Aorta (tissue), 5 donors: ENCODE results near the gene MAN1B1. TPM values are rescaled to one million over a fixed set of nuclear protein-coding genes. Genes with fewer than 3 reads are reported as not detected.

Experiments used
- ATAC-seq: fragments of 200-7000 bp; cut with Tn5 transposase; one replicate; pipeline ENCODE4 v1.9.1; 2022; ENCODE audit warnings: moderate library complexity; ENCODE audit not compliant: low FRiP score
- DNase-seq, 2 donors: peaks; one replicate each; pipeline ENCODE4 v3.0.0-alpha.2; 2020
- H3K27ac ChIP-seq, 2 donors: one replicate each; pipeline ENCODE4 v1.5.1; 2013; ENCODE audit warnings: low read length in 2 of 2, mild to moderate bottlenecking in 2 of 2, moderate library complexity in 2 of 2, control low read depth in 1 of 2, inconsistent platforms in 1 of 2, low read depth in 1 of 2
- H3K27me3 ChIP-seq, 2 donors: one replicate each; pipeline ENCODE4 v1.6.1; 2013; ENCODE audit warnings: control low read depth in 1 of 2, low read length in 1 of 2, mild to moderate bottlenecking in 1 of 2, moderate library complexity in 1 of 2; ENCODE audit not compliant: insufficient read depth in 2 of 2, control insufficient read depth in 1 of 2
- H3K36me3 ChIP-seq, 2 donors: one replicate each; pipeline ENCODE4 v1.6.1; 2013; ENCODE audit warnings: control low read depth in 1 of 2, low read length in 1 of 2, mild to moderate bottlenecking in 1 of 2; ENCODE audit not compliant: insufficient read depth in 2 of 2, control insufficient read depth in 1 of 2
- H3K4me1 ChIP-seq, 2 donors: one replicate each; pipeline ENCODE4 v1.6.1; 2013; ENCODE audit warnings: low read length in 2 of 2, control low read depth in 1 of 2, mild to moderate bottlenecking in 1 of 2, moderate library complexity in 1 of 2; ENCODE audit not compliant: insufficient read depth in 2 of 2, control insufficient read depth in 1 of 2
- H3K4me3 ChIP-seq, 2 donors: one replicate each; pipeline ENCODE4 v1.5.1; 2013; ENCODE audit warnings: low read length in 2 of 2, control low read depth in 1 of 2, mild to moderate bottlenecking in 1 of 2
- H3K9me3 ChIP-seq: one replicate; pipeline ENCODE4 v1.6.1; 2013; ENCODE audit warnings: mild to moderate bottlenecking, low read length; ENCODE audit not compliant: control insufficient read depth
- WGBS, 2 donors: extraction: QIAGEN DNeasy Blood & Tissue Kit; methylation state at CpG; one replicate each; pipeline ENCODE4 v1.1.7; 2013; 5-methylcytosine and 5-hydroxymethylcytosine counted together
- intact Hi-C, 2 donors: fragments of 100-400 bp; cut with DNase I; formaldehyde crosslinking; loops; one replicate each; pipeline versions ENCODE4 v1.14.2 to v1.15.0; 2022
- polyA plus RNA-seq, 2 donors: library from polyadenylated mRNA; stranded (reverse); fragments of 200-250 nt; gene quantifications; one replicate each; pipeline ENCODE4 v1.2.3, GENCODE V29; 2013
- total RNA-seq, 2 donors: library from RNA; stranded (reverse); fragmentation: NEBNext Ultra II Directional; extraction: Animal tissue kit (Norgen Biotek cat#: 25700); gene quantifications; one replicate each; pipeline ENCODE4 v1.2.1, GENCODE V29; 2021
- donor health status: healthy with polysubstance abuse.
- donor health status: Bipolar disorder and iron deficiency.
- donor health status: DM: no; HTN: no; CAD: no.
- donor health status: DM: no; HTN: no; CAD: no.
- donor health status: DM: yes; HTN: yes; CAD: no.

MAN1B1 gene
- total and polyA plus RNA-seq, 4 donors: 21.2 to 104 (median 40.3) TPM

GRCh38 chr9:137111788-137112563 is 25.2 kb downstream of the MAN1B1 start:
- intact Hi-C loops: no loop called here
- WGBS, 2 donors: 90 to 92% methylated on average over 30 to 35 of the region's 35 CpGs
- ATAC-seq (no peak), DNase-seq (no peak)
- H3K27me3 ChIP-seq: no peaks in the 10 kb centered on the region
- H3K9me3 ChIP-seq: no peaks in the 10 kb centered on the region
- H3K4me1 ChIP-seq: no peaks in the 10 kb centered on the region
- H3K4me3 ChIP-seq: no peak overlapping the region
- H3K36me3 ChIP-seq: peaks cover 0 to 5% of the 10 kb centered on the region in 2 donors
- H3K27ac ChIP-seq: no peak overlapping the region

GRCh38 chr9:137112564-137113384 is 26.0 kb downstream of the MAN1B1 start:
- no peaks in the 10 kb centered on the region for H3K4me1 ChIP-seq
- no peaks in the 10 kb centered on the region for H3K9me3 ChIP-seq
- WGBS, 2 donors: 96 to 97% methylated on average over 41 to 42 of the region's 42 CpGs
- ATAC-seq: no peak
- DNase-seq: no peak
- intact Hi-C loops: no loop called here
- peaks cover 0 to 2% of the 10 kb centered on the region in 2 donors for H3K36me3 ChIP-seq
- H3K4me3 ChIP-seq: no peak overlapping the region
- H3K27me3 ChIP-seq: no peaks in the 10 kb centered on the region
- H3K27ac ChIP-seq: no peak overlapping the region

GRCh38 chr9:137113385-137114159 is 26.8 kb downstream of the MAN1B1 start:
- H3K4me3 ChIP-seq: peak overlapping the region; percentile 66 to 76
- ATAC-seq (no peak), DNase-seq (no peak)
- no peaks in the 10 kb centered on the region for H3K36me3 ChIP-seq
- intact Hi-C loops: no loop called here
- no peaks in the 10 kb centered on the region for H3K4me1 ChIP-seq
- WGBS, 2 donors: 30 to 53% methylated on average over 27 to 66 of the region's 66 CpGs
- no peaks in the 10 kb centered on the region for H3K27me3 ChIP-seq
- no peaks in the 10 kb centered on the region for H3K9me3 ChIP-seq
- no peak overlapping the region for H3K27ac ChIP-seq

GRCh38 chr9:137114220-137114612 is 27.4 kb downstream of the MAN1B1 start:
- peak overlapping the region; percentile 66 to 76 for H3K4me3 ChIP-seq
- H3K9me3 ChIP-seq: no peaks in the 10 kb centered on the region
- no peaks in the 10 kb centered on the region for H3K4me1 ChIP-seq
- WGBS, 2 donors: 1% methylated on average over 31 to 45 of the region's 45 CpGs
- H3K36me3 ChIP-seq: no peaks in the 10 kb centered on the region
- ATAC-seq (no peak), DNase-seq (no peak)
- intact Hi-C loops: no loop called here
- no peak overlapping the region for H3K27ac ChIP-seq
- H3K27me3 ChIP-seq: no peaks in the 10 kb centered on the region

- intact Hi-C loops: no loop called here
- Histone ChIP-seq H3K27ac (no peak within 1 kb of the TSS), H3K9me3 (no peaks in the 10 kb centered on the region), H3K36me3 (no peaks in the 10 kb centered on the region), H3K27me3 (no peaks in the 10 kb centered on the region), H3K4me3 (peak within 1 kb of the TSS; percentile 66 to 76), H3K4me1 (no peaks in the 10 kb centered on the region)
- peak; percentile 88 for ATAC-seq
- DNase-seq: peak; percentile 87 to 92
- WGBS, 2 donors: 7 to 8% methylated on average over 54 to 70 of the region's 70 CpGs
Observed at GRCh38 chr9:137114613-137115393, 28.0 kb downstream of the MAN1B1 start, which contains the start of gene DPP7. Gene DPP7 (minus strand): TSS chr9:137114733. CDS start chr9:137114713, 20 bp downstream.

- intact Hi-C loops: no loop called here
- no peaks in the 10 kb centered on the region for H3K36me3 ChIP-seq
- DNase-seq (no peak), ATAC-seq (no peak)
- no peaks in the 10 kb centered on the region for H3K27me3 ChIP-seq
- no peak overlapping the region for H3K27ac ChIP-seq
- H3K9me3 ChIP-seq: no peaks in the 10 kb centered on the region
- WGBS, 2 donors: 67 to 71% methylated on average over 20 to 21 of the region's 21 CpGs
- no peak overlapping the region for H3K4me3 ChIP-seq
- H3K4me1 ChIP-seq: no peaks in the 10 kb centered on the region
Observed at GRCh38 chr9:137115394-137116026, 28.7 kb downstream of the MAN1B1 start.

GRCh38 chr9:137116027-137116507 is 29.3 kb downstream of the MAN1B1 start:
- no peak for DNase-seq

More at GRCh38 chr9:137116027-137116507, 29.3 kb downstream of the MAN1B1 start:
- Histone ChIP-seq H3K27me3 (no peaks in the 10 kb centered on the region), H3K27ac (no peak overlapping the region), H3K4me3 (no peak overlapping the region), H3K36me3 (no peaks in the 10 kb centered on the region), H3K9me3 (no peaks in the 10 kb centered on the region), H3K4me1 (no peaks in the 10 kb centered on the region)
- 25 to 30% methylated on average over 6 of the region's 6 CpGs for WGBS, 2 donors
- ATAC-seq: no peak
- intact Hi-C loops: no loop called here
